ENCODE measurements around the gene DLG2.

DNA sequence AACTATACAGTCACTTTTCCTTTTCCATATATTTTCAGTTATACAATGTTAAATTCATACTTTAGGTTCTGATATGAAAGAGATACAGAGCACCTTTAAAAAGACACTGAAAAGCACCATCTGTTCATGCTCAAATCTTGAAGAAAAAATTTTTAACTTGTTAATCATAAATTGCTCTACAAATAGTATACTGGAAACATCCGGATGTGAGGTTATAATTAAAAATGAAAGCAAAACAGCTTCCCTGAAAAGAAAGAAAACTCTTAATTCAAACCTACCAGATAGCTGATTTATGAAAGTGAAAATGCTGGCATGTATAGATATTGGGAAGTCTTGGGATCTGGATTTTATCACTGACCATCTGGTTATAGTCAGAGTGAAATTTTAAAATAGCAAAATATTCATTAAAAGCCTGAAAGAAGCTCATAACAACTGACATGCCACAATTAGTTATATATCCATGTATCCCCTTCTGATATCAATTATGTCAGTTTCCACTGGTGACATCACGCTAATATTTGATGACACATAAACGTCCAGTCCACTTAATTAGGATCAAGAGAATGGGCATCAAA lies 740.0 kb downstream of the DLG2 start:
- TF ChIP-seq RAD21 (IDR thresholded peaks at IDR 0.05; ENCODE audit: low read length) (no peak), CEBPB (IDR thresholded peaks at IDR 0.05; ENCODE audit: low read depth, low read length) (no peak), MAZ (IDR thresholded peaks at IDR 0.05; ENCODE audit: borderline replicate concordance, low read depth, low read length) (no peak), RCOR1 (IDR thresholded peaks at IDR 0.05; ENCODE audit: insufficient replicate concordance, low read length) (no peak), POLR2A (IDR thresholded peaks at IDR 0.05; ENCODE audit: low read depth, low read length) (no peak), FOS (IDR thresholded peaks at IDR 0.05; ENCODE audit: low read depth, low read length) (no peak), MXI1 (IDR thresholded peaks at IDR 0.05; ENCODE audit: borderline replicate concordance, low read depth, low read length) (no peak), MAFK (IDR thresholded peaks at IDR 0.05; ENCODE audit: low read depth, low read length) (no peak), SMC3 (IDR thresholded peaks at IDR 0.05; ENCODE audit: low read depth, low read length) (no peak)
- TF ChIP-seq, protein P1, sequence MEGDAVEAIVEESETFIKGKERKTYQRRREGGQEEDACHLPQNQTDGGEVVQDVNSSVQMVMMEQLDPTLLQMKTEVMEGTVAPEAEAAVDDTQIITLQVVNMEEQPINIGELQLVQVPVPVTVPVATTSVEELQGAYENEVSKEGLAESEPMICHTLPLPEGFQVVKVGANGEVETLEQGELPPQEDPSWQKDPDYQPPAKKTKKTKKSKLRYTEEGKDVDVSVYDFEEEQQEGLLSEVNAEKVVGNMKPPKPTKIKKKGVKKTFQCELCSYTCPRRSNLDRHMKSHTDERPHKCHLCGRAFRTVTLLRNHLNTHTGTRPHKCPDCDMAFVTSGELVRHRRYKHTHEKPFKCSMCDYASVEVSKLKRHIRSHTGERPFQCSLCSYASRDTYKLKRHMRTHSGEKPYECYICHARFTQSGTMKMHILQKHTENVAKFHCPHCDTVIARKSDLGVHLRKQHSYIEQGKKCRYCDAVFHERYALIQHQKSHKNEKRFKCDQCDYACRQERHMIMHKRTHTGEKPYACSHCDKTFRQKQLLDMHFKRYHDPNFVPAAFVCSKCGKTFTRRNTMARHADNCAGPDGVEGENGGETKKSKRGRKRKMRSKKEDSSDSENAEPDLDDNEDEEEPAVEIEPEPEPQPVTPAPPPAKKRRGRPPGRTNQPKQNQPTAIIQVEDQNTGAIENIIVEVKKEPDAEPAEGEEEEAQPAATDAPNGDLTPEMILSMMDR (conservative IDR thresholded peaks at IDR 0.05; ENCODE audit: low read depth, low read length): no peak
- TF ChIP-seq, protein P2, sequence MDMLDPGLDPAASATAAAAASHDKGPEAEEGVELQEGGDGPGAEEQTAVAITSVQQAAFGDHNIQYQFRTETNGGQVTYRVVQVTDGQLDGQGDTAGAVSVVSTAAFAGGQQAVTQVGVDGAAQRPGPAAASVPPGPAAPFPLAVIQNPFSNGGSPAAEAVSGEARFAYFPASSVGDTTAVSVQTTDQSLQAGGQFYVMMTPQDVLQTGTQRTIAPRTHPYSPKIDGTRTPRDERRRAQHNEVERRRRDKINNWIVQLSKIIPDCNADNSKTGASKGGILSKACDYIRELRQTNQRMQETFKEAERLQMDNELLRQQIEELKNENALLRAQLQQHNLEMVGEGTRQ (IDR thresholded peaks at IDR 0.05; ENCODE audit: low read depth, low read length): no peak
- TF ChIP-seq, protein P3, sequence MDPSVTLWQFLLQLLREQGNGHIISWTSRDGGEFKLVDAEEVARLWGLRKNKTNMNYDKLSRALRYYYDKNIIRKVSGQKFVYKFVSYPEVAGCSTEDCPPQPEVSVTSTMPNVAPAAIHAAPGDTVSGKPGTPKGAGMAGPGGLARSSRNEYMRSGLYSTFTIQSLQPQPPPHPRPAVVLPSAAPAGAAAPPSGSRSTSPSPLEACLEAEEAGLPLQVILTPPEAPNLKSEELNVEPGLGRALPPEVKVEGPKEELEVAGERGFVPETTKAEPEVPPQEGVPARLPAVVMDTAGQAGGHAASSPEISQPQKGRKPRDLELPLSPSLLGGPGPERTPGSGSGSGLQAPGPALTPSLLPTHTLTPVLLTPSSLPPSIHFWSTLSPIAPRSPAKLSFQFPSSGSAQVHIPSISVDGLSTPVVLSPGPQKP (IDR thresholded peaks at IDR 0.05; ENCODE audit: borderline replicate concordance, low read depth, low read length): no peak

All from IMR-90 (cell line).